Measurements from ENCODE around the gene SFXN3.

DNA sequence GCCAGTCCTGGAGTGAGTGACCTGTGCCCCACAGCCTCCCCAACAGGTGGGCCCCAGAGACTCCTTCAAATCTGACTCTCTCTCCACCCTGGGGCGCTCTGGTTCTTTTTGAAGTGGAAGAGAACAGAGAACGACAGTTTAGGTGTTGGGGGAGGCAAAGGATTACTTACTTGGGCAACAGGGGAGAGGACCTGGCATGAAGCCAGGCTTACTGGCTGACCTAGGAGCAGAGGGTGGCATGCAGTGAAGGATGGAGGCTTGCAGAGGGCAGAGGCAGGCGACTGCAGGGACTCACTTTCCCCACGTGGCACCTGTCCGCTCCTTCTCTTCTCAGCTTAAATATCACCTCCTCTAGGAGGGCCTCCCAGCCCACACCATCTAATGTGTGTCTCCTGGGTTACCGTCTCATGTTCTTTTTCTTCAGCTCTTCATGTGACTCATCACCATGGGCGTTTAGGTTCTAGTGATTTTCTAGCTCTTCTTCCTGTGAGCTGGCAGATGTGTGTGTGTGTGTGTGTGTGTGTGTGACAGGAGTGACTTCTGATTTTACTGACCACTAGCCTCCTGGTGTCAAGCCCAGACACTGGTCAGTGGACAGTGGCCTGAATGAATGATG, 16.0 kb upstream of the SFXN3 start:
- TF ChIP-seq, protein P1, sequence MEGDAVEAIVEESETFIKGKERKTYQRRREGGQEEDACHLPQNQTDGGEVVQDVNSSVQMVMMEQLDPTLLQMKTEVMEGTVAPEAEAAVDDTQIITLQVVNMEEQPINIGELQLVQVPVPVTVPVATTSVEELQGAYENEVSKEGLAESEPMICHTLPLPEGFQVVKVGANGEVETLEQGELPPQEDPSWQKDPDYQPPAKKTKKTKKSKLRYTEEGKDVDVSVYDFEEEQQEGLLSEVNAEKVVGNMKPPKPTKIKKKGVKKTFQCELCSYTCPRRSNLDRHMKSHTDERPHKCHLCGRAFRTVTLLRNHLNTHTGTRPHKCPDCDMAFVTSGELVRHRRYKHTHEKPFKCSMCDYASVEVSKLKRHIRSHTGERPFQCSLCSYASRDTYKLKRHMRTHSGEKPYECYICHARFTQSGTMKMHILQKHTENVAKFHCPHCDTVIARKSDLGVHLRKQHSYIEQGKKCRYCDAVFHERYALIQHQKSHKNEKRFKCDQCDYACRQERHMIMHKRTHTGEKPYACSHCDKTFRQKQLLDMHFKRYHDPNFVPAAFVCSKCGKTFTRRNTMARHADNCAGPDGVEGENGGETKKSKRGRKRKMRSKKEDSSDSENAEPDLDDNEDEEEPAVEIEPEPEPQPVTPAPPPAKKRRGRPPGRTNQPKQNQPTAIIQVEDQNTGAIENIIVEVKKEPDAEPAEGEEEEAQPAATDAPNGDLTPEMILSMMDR (IDR thresholded peaks at IDR 0.05; ENCODE audit: insufficient read depth, low read length, poor library complexity, severe bottlenecking), result no peak
- no peak for TF ChIP-seq EZH2phosphoT487 (conservative IDR thresholded peaks at IDR 0.05; ENCODE audit: low read length)
